GM12891 (cell line): ENCODE data around the gene MAMSTR.

Experiments used
- PAX5 ChIP-seq: IDR thresholded peaks from 2 replicates; pipeline ENCODE4 v1.6.1; 2011; ENCODE audit warnings: low read length, moderate library complexity, mild to moderate bottlenecking; ENCODE audit not compliant: insufficient read depth, severe bottlenecking
- POLR2A ChIP-seq: IDR thresholded peaks from 2 replicates; pipeline ENCODE4 v1.6.1; 2011; ENCODE audit warnings: low read depth, low read length, control low read depth
- POLR2AphosphoS5 ChIP-seq: IDR thresholded peaks from 2 replicates; pipeline ENCODE4 v1.6.1; 2011; ENCODE audit warnings: low read depth, low read length, control low read depth
- SPI1 ChIP-seq: IDR thresholded peaks from 2 replicates; pipeline ENCODE4 v1.6.1; 2011; ENCODE audit warnings: low read depth, low read length, control low read depth
- TAF1 ChIP-seq: IDR thresholded peaks from 2 replicates; pipeline ENCODE4 v1.6.1; 2011; ENCODE audit warnings: low read depth, low read length, control low read depth

- TF ChIP-seq POLR2A, result no peak
- TF ChIP-seq TAF1, result no peak
- no peak for TF ChIP-seq POLR2AphosphoS5
- TF ChIP-seq PAX5, result no peak
- no peak for TF ChIP-seq SPI1
Measured at GRCh38 chr19:48718711-48719231, 754 bp downstream of the MAMSTR start.
